ENCODE measurements around the gene GCLC.

GCLC gene

DNA sequence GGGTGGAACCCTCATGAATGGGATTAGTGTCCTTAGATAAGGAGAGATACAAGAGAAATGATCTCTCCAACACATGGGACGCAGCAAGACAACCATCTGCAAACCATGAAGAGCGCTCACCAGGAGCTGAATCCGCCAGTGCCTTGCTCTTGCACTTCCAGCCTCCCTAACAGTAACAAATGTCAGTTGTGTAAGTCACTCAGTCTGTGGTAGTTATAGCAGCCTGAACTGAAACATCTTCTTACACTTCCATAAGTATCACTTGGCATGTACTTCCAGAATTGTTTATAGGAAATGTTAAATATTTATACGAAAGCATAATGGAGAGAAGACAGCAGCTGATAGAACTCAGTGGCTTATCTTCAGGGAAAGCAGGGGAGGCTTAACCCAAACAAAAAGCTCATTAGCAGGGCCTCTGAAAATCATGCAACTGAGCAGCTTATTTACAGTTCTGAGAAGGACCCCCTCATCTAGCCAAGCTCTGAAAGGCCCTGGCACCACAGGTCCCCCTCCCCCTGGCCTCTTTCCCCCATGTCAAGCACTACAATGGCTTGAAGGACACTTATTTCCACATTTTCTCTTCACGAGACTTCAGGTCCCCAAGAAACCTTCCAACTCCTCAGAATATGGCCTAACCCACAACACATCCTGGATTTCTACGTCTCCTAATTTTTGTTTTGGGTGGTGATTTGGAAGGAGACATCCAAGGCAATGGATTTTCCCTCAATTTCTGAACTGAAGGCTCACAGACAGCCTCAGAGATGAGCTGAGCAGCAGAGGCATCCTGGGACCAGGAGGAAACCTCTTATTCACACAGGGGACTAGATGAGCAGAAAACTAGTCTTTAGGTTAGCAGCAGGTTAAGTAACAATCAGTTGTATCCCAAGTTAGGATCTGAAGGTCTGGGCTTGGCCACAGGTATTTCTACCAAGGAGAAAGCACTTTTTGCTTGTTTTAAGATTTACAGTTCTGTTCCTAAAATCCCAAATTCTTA is 49.1 kb downstream of the GCLC start:
- peaks cover 18 to 43% (median 34%) of the 10 kb centered on the region in 11 experiments for H3K36me3 ChIP-seq
- H3K9ac ChIP-seq: no peak overlapping the region
- no peaks in the 10 kb centered on the region for H3K4me1 ChIP-seq
- no peaks in the 10 kb centered on the region for H4K20me1 ChIP-seq
- no peak overlapping the region for H3K27ac ChIP-seq
- no peak for TF ChIP-seq Cebpa-rat (IDR thresholded peaks at IDR 0.05)
- H3K4me2 ChIP-seq: no peak overlapping the region
- H3K27me3 ChIP-seq: no peaks in the 10 kb centered on the region
- no peaks in the 10 kb centered on the region for H3K9me3 ChIP-seq (replicated peaks in 1 of 11)
- H3K4me3 ChIP-seq: no peak overlapping the region

DNA sequence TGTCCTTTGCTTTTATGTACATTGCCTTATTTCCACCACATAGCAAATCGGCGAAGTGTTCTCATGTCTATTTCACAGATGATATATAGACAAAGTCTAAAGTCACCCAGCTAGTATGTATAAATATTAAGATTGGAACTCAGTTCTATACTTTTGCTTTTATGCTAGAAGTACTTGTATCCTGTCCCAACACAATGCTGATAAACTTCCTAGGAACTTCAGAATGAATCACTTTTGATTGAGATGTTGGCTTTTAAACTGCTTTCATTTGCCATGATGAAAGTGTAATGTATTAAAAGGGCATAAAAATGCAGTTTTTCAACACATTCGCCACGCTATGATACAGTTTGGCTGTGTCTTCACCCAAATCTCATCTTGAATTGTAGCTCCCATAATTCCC is 50.8 kb downstream of the GCLC start:
- Histone ChIP-seq H3K4me1 (no peaks in the 10 kb centered on the region), H3K4me2 (no peak overlapping the region), H3K27ac (no peak overlapping the region), H3K9me3 (replicated peaks in 1 of 11) (no peaks in the 10 kb centered on the region), H4K20me1 (no peaks in the 10 kb centered on the region), H3K4me3 (no peak overlapping the region), H3K27me3 (no peaks in the 10 kb centered on the region), H3K36me3 (peaks cover 7 to 26% (median 17%) of the 10 kb centered on the region in 11 experiments), H3K9ac (no peak overlapping the region)
- no peak for TF ChIP-seq Cebpa-rat (IDR thresholded peaks at IDR 0.05)

DNA sequence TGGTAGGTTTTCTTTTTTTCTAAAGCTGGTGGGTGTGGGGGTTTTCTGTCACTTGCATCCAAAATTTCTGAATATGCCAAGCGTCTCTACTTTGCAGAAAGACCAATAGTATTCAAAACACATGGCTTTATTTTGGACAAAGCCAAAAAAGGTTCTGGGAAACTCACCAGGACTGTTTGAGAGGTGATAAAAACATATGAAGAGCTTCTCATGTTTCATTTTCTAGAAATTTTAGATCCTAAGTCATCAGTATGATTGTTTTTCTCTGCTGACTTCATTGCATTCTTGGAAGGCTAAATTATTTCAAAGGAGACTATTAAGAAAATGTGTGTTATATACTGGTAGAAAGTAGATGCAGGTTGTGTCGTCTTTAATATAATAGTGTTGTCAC is 51.3 kb downstream of the GCLC start:
- Histone ChIP-seq H3K4me2 (no peak overlapping the region), H4K20me1 (no peaks in the 10 kb centered on the region), H3K27me3 (no peaks in the 10 kb centered on the region), H3K4me3 (no peak overlapping the region), H3K27ac (no peak overlapping the region), H3K9me3 (replicated peaks in 1 of 11) (no peaks in the 10 kb centered on the region), H3K36me3 (peaks cover 3 to 22% (median 13%) of the 10 kb centered on the region in 11 experiments; a peak in 20 of 22 replicates), H3K4me1 (no peaks in the 10 kb centered on the region), H3K9ac (no peak overlapping the region)
- TF ChIP-seq Cebpa-rat (IDR thresholded peaks at IDR 0.05): no peak

DNA sequence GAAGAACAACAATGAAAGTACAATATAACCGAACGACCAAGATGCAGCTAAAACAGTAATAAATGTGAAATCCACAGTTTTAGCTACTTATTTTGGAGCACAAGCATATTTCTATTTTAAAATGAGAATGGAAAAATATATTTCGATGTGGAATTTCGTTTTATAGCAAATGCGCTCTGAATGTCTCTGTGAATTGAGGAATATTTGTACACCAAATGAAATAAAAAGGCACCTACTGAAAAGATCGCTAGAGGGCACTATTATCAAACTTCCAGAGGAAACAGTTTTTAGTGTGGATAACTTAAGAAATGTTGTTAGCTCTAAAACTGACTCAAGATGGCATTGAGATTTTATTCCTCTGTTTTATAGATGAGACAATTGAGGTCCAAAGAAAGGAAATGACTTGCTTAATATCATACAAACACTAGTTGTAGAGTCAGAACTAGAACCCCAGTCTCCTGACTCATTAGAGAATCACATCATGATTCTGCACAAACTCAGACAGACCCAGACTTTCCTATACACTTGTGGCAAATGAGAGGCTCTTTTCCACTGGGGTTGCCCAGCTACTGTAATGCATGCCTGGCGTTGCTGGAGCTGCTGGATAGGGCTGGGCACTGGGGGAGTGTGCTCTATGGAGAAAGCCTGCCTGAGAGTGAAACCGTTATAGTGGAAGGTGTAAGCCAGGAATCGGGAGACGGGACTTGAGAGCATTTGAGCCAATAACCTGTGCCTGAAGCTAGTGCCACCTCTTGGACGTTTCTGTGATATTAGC is 51.9 kb downstream of the GCLC start:
- H4K20me1 ChIP-seq: no peaks in the 10 kb centered on the region
- no peaks in the 10 kb centered on the region for H3K27me3 ChIP-seq
- no peak overlapping the region for H3K4me2 ChIP-seq
- H3K9ac ChIP-seq: no peak overlapping the region
- H3K4me3 ChIP-seq: no peak overlapping the region
- no peaks in the 10 kb centered on the region for H3K4me1 ChIP-seq
- H3K9me3 ChIP-seq (replicated peaks in 1 of 11): no peaks in the 10 kb centered on the region
- H3K36me3 ChIP-seq: peaks cover 0 to 16% (median 7%) of the 10 kb centered on the region in 11 experiments; a peak in 12 of 22 replicates
- H3K27ac ChIP-seq: no peak overlapping the region
- no peak for TF ChIP-seq Cebpa-rat (IDR thresholded peaks at IDR 0.05)

DNA sequence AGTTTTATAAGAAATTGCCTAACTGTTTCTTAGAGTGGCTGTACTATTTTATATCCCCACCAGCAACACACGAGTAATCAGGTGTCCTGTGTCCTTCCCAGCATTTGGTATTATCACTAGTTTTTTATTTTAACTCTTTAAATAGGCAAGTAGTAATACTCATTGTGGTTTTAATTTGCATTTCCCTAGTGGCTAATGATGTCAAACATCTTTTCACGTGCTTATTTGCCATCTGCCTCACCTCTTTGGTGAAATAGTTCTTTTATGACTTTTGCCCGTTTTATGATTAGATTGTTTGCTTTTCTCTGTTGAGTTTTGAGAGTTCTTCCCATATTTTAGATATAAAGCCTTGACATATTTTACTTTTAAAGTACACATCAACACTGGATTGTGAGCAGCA is 57.8 kb downstream of the GCLC start:
- Histone ChIP-seq H3K36me3 (no peaks in the 10 kb centered on the region), H3K27ac (no peak overlapping the region), H3K4me2 (no peak overlapping the region), H3K9me3 (replicated peaks in 1 of 11) (no peaks in the 10 kb centered on the region), H3K9ac (peak overlapping the region in 1 of 11 experiments; percentile 16; a peak in 1 of 22 replicates), H4K20me1 (no peaks in the 10 kb centered on the region), H3K4me3 (no peak overlapping the region), H3K4me1 (peaks cover 0 to 12% (median 0%) of the 10 kb centered on the region in 10 experiments; a peak in 4 of 20 replicates), H3K27me3 (no peaks in the 10 kb centered on the region)
- no peak for TF ChIP-seq Cebpa-rat (IDR thresholded peaks at IDR 0.05)

DNA sequence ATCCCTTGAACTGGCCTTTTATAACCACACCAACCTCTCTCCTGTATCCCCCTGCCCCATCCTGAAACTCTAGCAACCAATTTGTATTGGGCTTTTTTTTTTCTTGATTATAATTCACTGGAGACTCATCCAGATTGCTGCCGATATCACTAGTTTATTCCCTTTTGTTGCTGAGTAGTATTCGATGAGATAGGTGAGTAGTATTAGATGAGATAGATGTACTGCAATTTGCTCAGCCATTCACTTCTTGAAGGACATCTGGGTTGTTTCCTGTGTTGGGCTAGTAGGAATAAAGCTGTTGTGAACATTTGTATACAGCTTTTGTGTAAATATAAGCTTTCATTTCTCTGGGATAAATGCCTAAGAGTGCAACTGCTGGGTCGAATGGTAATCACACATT is 58.2 kb downstream of the GCLC start:
- H3K4me1 ChIP-seq: peaks cover 0 to 12% (median 0%) of the 10 kb centered on the region in 10 experiments; a peak in 4 of 20 replicates
- no peaks in the 10 kb centered on the region for H3K36me3 ChIP-seq
- no peak overlapping the region for H3K4me2 ChIP-seq
- H3K9me3 ChIP-seq (replicated peaks in 1 of 11): no peaks in the 10 kb centered on the region
- H4K20me1 ChIP-seq: no peaks in the 10 kb centered on the region
- TF ChIP-seq Cebpa-rat (IDR thresholded peaks at IDR 0.05): no peak
- H3K9ac ChIP-seq: peak overlapping the region in 1 of 11 experiments; percentile 16; a peak in 2 of 22 replicates
- H3K27me3 ChIP-seq: no peaks in the 10 kb centered on the region
- H3K27ac ChIP-seq: no peak overlapping the region
- no peak overlapping the region for H3K4me3 ChIP-seq

DNA sequence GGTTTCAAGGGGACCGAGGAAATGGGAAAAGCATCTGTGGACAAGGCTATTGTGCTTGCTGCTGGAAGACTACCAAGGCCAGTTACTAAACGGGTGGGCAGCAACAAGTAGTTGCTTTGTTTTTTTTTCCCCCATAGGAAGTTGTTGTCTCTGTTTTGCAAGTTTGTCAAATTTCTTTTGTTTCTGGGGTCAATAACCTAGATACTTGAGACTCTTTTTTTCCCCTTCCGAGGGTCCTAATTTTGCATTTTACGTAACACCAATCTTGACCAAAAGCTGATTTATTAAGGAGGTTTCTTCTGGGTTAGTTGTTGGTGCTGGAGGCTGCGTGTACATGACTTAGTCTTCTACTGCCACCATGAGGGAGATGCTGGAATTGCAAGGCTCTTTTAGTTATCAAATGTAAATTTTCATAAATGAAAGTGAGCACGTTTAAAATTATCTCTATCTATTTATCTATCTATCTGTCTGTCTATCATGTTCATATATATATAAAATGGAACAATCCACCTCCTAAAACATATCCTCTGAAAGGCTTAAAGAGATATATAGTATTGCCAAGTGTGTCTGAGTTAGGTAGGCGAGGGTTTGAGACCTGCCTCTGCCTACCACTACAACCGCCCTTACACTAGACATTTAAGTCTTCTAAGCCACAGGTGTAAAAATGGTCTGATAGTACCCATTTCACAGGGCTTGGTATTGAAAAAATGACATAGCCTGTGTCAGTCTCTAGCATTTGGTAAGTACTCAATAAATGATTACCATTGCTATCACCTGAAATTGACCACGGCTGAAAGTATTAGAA is 60.2 kb downstream of the GCLC start:
- Histone ChIP-seq H3K9me3 (replicated peaks in 1 of 11) (no peaks in the 10 kb centered on the region), H3K9ac (no peak overlapping the region), H3K4me2 (no peak overlapping the region), H3K4me1 (peaks cover 0 to 12% (median 0%) of the 10 kb centered on the region in 10 experiments; a peak in 4 of 20 replicates), H4K20me1 (no peaks in the 10 kb centered on the region), H3K27me3 (no peaks in the 10 kb centered on the region), H3K36me3 (no peaks in the 10 kb centered on the region), H3K4me3 (no peak overlapping the region), H3K27ac (no peak overlapping the region)
- no peak for TF ChIP-seq Cebpa-rat (IDR thresholded peaks at IDR 0.05)

DNA sequence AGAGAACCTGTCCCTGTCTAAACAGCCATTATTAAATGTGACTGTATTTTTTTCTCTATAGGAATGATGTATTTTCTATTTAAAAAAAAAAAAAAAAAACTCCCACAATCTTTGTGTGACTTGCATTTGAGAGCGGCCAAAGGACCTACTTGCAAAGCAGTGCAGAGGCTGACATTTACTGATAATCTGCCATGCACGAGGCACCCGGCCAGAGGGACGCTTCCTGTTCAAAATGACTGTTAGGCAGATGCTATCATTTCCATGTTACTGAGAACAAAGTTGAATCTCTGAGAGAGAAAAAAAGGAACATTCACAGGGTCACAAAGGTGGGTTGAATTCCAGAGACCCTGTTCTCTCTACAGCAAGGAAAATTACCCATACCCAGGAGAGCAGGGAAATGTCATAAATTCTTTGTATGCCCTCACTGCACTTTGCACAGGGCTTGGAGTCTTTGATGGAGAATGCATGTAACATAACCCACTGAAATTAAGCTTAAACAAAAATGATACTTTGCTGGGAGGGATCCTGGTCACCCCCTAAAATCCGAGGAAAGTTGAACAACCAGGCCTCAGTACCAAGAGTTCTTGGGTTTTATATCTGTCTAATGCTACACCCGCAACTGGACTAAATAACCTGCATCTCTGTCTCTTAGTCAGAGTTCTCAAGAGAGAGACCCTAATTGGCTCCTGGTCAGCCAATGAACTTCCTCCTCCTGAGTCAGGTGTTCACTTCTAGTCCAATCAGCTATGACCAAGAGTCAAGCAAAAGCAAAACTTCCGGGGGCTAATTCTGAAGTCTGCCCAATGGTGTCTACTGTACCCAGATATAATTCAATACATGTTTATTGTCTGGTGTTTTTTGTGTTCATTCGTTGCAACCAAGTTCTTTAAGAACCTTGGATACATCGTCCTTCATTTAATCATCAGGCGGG is 61.2 kb downstream of the GCLC start:
- Histone ChIP-seq H3K4me1 (peaks cover 0 to 12% (median 0%) of the 10 kb centered on the region in 10 experiments; a peak in 4 of 20 replicates), H3K36me3 (no peaks in the 10 kb centered on the region), H3K4me3 (no peak overlapping the region), H3K27me3 (no peaks in the 10 kb centered on the region), H3K27ac (no peak overlapping the region), H4K20me1 (no peaks in the 10 kb centered on the region), H3K4me2 (peak overlapping the region in 1 of 11 experiments; percentile 10; a peak in 2 of 22 replicates), H3K9ac (no peak overlapping the region), H3K9me3 (replicated peaks in 1 of 11) (no peaks in the 10 kb centered on the region)
- TF ChIP-seq Cebpa-rat (IDR thresholded peaks at IDR 0.05): no peak

Data from BLaER1 treated with 17β-estradiol and CSF1 and Interleukin-3, amounts not matched to agents 10 nM and 100 nM (cell line).